ENCODE results near the gene TBC1D8. TPM values are rescaled to one million over a fixed set of nuclear protein-coding genes. Genes with fewer than 3 reads are reported as not detected.

TBC1D8 gene
- total and polyA plus RNA-seq, 4 donors: 10.4 to 38.6 (median 13.4) TPM

DNA sequence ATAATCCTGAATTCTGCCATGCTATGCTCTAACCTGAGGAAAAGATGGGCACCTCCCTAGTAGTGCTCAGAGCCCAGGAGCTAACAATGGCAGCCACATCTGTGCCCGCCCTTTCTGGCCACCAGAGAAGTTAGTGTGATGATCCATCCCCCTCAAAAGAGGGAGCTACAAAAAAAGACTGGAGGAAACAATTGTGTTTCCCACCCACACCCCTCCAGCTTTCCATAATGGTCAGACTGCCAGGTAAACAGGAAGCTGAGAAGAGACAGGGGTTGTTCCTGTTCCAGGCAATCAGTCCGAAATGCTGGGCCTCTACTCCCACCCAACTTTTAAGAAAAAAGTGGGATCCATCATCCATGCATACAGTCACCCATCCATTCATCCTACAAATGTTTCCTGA lies 3.2 kb downstream of the TBC1D8 start:
- Histone ChIP-seq H3K27me3 (ENCODE audit: control insufficient read depth in 4 of 4, insufficient read depth in 4 of 4, low read length in 3 of 4) (no peaks in the 10 kb centered on the region), H3K9ac (ENCODE audit: low read depth in 1 of 2, low read length in 2 of 2) (no peak overlapping the region), H3K9me3 (ENCODE audit: control insufficient read depth in 4 of 4, low read length in 3 of 4) (no peaks in the 10 kb centered on the region), H3K4me1 (ENCODE audit: control insufficient read depth in 4 of 4, insufficient read depth in 4 of 4, low read length in 3 of 4) (peaks cover 16 to 41% (median 27%) of the 10 kb centered on the region in 4 donors), H3K36me3 (ENCODE audit: control insufficient read depth in 4 of 4, insufficient read depth in 3 of 4, low read depth in 1 of 4, low read length in 3 of 4) (no peaks in the 10 kb centered on the region), H3K4me3 (ENCODE audit: low read depth in 1 of 3, low read length in 3 of 3) (no peak overlapping the region), H3K27ac (ENCODE audit: low read depth in 1 of 2, low read length in 2 of 2) (no peak overlapping the region)
- TF ChIP-seq SP1 (IDR thresholded peaks at IDR 0.05): no peak
- no peak for TF ChIP-seq NR2F2 (IDR thresholded peaks at IDR 0.05)
- TF ChIP-seq, protein P1, sequence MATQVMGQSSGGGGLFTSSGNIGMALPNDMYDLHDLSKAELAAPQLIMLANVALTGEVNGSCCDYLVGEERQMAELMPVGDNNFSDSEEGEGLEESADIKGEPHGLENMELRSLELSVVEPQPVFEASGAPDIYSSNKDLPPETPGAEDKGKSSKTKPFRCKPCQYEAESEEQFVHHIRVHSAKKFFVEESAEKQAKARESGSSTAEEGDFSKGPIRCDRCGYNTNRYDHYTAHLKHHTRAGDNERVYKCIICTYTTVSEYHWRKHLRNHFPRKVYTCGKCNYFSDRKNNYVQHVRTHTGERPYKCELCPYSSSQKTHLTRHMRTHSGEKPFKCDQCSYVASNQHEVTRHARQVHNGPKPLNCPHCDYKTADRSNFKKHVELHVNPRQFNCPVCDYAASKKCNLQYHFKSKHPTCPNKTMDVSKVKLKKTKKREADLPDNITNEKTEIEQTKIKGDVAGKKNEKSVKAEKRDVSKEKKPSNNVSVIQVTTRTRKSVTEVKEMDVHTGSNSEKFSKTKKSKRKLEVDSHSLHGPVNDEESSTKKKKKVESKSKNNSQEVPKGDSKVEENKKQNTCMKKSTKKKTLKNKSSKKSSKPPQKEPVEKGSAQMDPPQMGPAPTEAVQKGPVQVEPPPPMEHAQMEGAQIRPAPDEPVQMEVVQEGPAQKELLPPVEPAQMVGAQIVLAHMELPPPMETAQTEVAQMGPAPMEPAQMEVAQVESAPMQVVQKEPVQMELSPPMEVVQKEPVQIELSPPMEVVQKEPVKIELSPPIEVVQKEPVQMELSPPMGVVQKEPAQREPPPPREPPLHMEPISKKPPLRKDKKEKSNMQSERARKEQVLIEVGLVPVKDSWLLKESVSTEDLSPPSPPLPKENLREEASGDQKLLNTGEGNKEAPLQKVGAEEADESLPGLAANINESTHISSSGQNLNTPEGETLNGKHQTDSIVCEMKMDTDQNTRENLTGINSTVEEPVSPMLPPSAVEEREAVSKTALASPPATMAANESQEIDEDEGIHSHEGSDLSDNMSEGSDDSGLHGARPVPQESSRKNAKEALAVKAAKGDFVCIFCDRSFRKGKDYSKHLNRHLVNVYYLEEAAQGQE (IDR thresholded peaks at IDR 0.05): no peak
- no peak for TF ChIP-seq RXRA (IDR thresholded peaks at IDR 0.05)
- TF ChIP-seq TAF1 (conservative IDR thresholded peaks at IDR 0.05): no peak
- TF ChIP-seq GABPA (IDR thresholded peaks at IDR 0.05 in 1 of 2, conservative IDR thresholded peaks at IDR 0.05 in 1 of 2): no peak
- no peak for TF ChIP-seq EGR1 (IDR thresholded peaks at IDR 0.05; ENCODE audit: low read depth in 2 of 2)
- no peak for TF ChIP-seq RAD21 (IDR thresholded peaks at IDR 0.05)
- TF ChIP-seq HNF4A (conservative IDR thresholded peaks at IDR 0.05): no peak
- TF ChIP-seq, protein P2, sequence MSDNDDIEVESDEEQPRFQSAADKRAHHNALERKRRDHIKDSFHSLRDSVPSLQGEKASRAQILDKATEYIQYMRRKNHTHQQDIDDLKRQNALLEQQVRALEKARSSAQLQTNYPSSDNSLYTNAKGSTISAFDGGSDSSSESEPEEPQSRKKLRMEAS (IDR thresholded peaks at IDR 0.05): no peak
- TF ChIP-seq, protein P3, sequence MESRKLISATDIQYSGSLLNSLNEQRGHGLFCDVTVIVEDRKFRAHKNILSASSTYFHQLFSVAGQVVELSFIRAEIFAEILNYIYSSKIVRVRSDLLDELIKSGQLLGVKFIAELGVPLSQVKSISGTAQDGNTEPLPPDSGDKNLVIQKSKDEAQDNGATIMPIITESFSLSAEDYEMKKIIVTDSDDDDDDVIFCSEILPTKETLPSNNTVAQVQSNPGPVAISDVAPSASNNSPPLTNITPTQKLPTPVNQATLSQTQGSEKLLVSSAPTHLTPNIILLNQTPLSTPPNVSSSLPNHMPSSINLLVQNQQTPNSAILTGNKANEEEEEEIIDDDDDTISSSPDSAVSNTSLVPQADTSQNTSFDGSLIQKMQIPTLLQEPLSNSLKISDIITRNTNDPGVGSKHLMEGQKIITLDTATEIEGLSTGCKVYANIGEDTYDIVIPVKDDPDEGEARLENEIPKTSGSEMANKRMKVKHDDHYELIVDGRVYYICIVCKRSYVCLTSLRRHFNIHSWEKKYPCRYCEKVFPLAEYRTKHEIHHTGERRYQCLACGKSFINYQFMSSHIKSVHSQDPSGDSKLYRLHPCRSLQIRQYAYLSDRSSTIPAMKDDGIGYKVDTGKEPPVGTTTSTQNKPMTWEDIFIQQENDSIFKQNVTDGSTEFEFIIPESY (IDR thresholded peaks at IDR 0.05): no peak
- no peak for TF ChIP-seq JUND (IDR thresholded peaks at IDR 0.05)
- TF ChIP-seq HNF4G (IDR thresholded peaks at IDR 0.05): no peak
- no peak for DNase-seq (ENCODE audit: low spot score)
- WGBS: 71% methylated on average over 2 of the region's 2 CpGs

DNA sequence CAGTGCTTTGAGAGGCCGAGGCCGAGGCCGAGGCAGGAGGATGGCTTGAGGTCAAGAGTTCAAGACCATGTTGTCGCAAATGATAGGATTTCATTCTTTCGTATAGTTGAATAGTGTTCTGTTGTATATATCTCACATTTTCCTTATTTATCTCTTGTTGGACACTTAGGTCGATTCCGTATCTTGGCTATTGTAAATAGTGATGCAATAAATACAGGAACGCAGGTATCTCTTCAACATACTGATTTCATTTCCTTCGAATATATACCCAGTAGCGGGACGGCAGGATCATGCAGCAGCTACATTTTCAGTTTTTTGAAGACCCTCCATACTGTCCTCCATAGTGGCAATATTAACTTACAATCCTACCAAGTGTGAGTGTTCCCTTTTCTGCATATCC lies 4.1 kb downstream of the TBC1D8 start:
- Histone ChIP-seq H3K9me3 (ENCODE audit: control insufficient read depth in 4 of 4, low read length in 3 of 4) (no peaks in the 10 kb centered on the region), H3K9ac (ENCODE audit: low read depth in 1 of 2, low read length in 2 of 2) (no peak overlapping the region), H3K27me3 (ENCODE audit: control insufficient read depth in 4 of 4, insufficient read depth in 4 of 4, low read length in 3 of 4) (no peaks in the 10 kb centered on the region), H3K4me3 (ENCODE audit: low read depth in 1 of 3, low read length in 3 of 3) (no peak overlapping the region), H3K4me1 (ENCODE audit: control insufficient read depth in 4 of 4, insufficient read depth in 4 of 4, low read length in 3 of 4) (peaks cover 10 to 32% (median 21%) of the 10 kb centered on the region in 4 donors), H3K36me3 (ENCODE audit: control insufficient read depth in 4 of 4, insufficient read depth in 3 of 4, low read depth in 1 of 4, low read length in 3 of 4) (no peaks in the 10 kb centered on the region), H3K27ac (ENCODE audit: low read depth in 1 of 2, low read length in 2 of 2) (no peak overlapping the region)
- TF ChIP-seq, protein P4, sequence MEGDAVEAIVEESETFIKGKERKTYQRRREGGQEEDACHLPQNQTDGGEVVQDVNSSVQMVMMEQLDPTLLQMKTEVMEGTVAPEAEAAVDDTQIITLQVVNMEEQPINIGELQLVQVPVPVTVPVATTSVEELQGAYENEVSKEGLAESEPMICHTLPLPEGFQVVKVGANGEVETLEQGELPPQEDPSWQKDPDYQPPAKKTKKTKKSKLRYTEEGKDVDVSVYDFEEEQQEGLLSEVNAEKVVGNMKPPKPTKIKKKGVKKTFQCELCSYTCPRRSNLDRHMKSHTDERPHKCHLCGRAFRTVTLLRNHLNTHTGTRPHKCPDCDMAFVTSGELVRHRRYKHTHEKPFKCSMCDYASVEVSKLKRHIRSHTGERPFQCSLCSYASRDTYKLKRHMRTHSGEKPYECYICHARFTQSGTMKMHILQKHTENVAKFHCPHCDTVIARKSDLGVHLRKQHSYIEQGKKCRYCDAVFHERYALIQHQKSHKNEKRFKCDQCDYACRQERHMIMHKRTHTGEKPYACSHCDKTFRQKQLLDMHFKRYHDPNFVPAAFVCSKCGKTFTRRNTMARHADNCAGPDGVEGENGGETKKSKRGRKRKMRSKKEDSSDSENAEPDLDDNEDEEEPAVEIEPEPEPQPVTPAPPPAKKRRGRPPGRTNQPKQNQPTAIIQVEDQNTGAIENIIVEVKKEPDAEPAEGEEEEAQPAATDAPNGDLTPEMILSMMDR (IDR thresholded peaks at IDR 0.05; ENCODE audit: low read depth, low read length, missing input control): no peak
- TF ChIP-seq GABPA (IDR thresholded peaks at IDR 0.05 in 1 of 2, conservative IDR thresholded peaks at IDR 0.05 in 1 of 2) (no peak), EGR1 (IDR thresholded peaks at IDR 0.05; ENCODE audit: low read depth in 2 of 2) (no peak), HNF4A (conservative IDR thresholded peaks at IDR 0.05) (no peak), YY1 (IDR thresholded peaks at IDR 0.05) (no peak), NR2F2 (IDR thresholded peaks at IDR 0.05) (no peak), HNF4G (IDR thresholded peaks at IDR 0.05) (no peak), RAD21 (IDR thresholded peaks at IDR 0.05) (no peak), FOXA1 (IDR thresholded peaks at IDR 0.05) (no peak), TAF1 (conservative IDR thresholded peaks at IDR 0.05) (no peak), JUND (IDR thresholded peaks at IDR 0.05) (no peak)
- TF ChIP-seq, protein P1 (IDR thresholded peaks at IDR 0.05): no peak
- TF ChIP-seq, protein P2 (IDR thresholded peaks at IDR 0.05): no peak
- TF ChIP-seq, protein P5, sequence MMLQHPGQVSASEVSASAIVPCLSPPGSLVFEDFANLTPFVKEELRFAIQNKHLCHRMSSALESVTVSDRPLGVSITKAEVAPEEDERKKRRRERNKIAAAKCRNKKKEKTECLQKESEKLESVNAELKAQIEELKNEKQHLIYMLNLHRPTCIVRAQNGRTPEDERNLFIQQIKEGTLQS (IDR thresholded peaks at IDR 0.05): no peak
- TF ChIP-seq, protein P3 (IDR thresholded peaks at IDR 0.05): no peak
- DNase-seq (ENCODE audit: low spot score): no peak
- WGBS: 91% methylated on average over 11 of the region's 11 CpGs
